MM.1S (cell line): Measurements from ENCODE around the gene SP4.

ENCODE experiments used
- DNase-seq: peaks from one replicate; pipeline ENCODE4 v3.0.0-alpha.2; 2015
- H2AFZ ChIP-seq: fragments of 300-600 bp; sonication (generic); 2 replicates; pipeline ENCODE4 v1.6.0; 2016; ENCODE audit warnings: antibody characterized with exemption, low read length
- H3F3A ChIP-seq: fragments of 300-600 bp; sonication (generic); 2 replicates; pipeline ENCODE4 v1.6.1; 2016; ENCODE audit warnings: mild to moderate bottlenecking, antibody characterized with exemption, low read length, moderate library complexity, mixed read lengths; ENCODE audit not compliant: insufficient read depth
- H3K27ac ChIP-seq: fragments of 300-600 bp; sonication (generic); 2 replicates; pipeline ENCODE4 v1.5.1; 2016; ENCODE audit warnings: mild to moderate bottlenecking, low read length
- H3K27me3 ChIP-seq: fragments of 300-600 bp; sonication (generic); replicated peaks from 2 replicates; pipeline ENCODE4 v1.6.0; 2016; ENCODE audit warnings: low read length; ENCODE audit not compliant: insufficient read depth
- H3K36me3 ChIP-seq: fragments of 300-600 bp; sonication (generic); replicated peaks from 2 replicates; pipeline ENCODE4 v1.6.1; 2016; ENCODE audit warnings: mild to moderate bottlenecking, low read length, mixed read lengths; ENCODE audit not compliant: insufficient read depth
- H3K4me1 ChIP-seq: fragments of 300-600 bp; sonication (generic); 2 replicates; pipeline ENCODE4 v1.6.1; 2016; ENCODE audit warnings: low read length, mixed read lengths
- H3K4me2 ChIP-seq: fragments of 300-600 bp; sonication (generic); 2 replicates; pipeline ENCODE4 v1.6.0; 2016; ENCODE audit warnings: low read depth, low read length
- H3K4me3 ChIP-seq: fragments of 300-600 bp; sonication (generic); 2 replicates; pipeline ENCODE4 v1.5.1; 2016; ENCODE audit warnings: low read length, mixed read lengths
- H3K79me2 ChIP-seq: fragments of 300-600 bp; sonication (generic); 2 replicates; pipeline ENCODE4 v1.6.1; 2016; ENCODE audit warnings: mixed run types, low read length, mixed read lengths
- H3K9ac ChIP-seq: fragments of 300-600 bp; sonication (generic); 2 replicates; pipeline ENCODE4 v1.6.1; 2016; ENCODE audit warnings: low read length, mixed read lengths
- H3K9me2 ChIP-seq: fragments of 300-600 bp; sonication (generic); replicated peaks from 2 replicates; pipeline ENCODE4 v1.6.1; 2016; ENCODE audit warnings: mild to moderate bottlenecking, low read length, mixed read lengths; ENCODE audit not compliant: insufficient read depth
- H3K9me3 ChIP-seq: fragments of 300-600 bp; sonication (generic); replicated peaks from 2 replicates; pipeline ENCODE4 v1.6.1; 2016; ENCODE audit warnings: mild to moderate bottlenecking, low read length, mixed read lengths; ENCODE audit not compliant: insufficient read depth
- H4K20me1 ChIP-seq: fragments of 300-600 bp; sonication (generic); 2 replicates; pipeline ENCODE4 v1.6.1; 2016; ENCODE audit warnings: mild to moderate bottlenecking, low read length, moderate library complexity, mixed read lengths; ENCODE audit not compliant: insufficient read depth
- EZH2 ChIP-seq: fragments of 300-600 bp; sonication (generic); optimal IDR thresholded peaks from 2 replicates; pipeline ENCODE3; 2017; ENCODE audit warnings: low read depth, mild to moderate bottlenecking, antibody characterized with exemption, low read length, mixed read lengths
- EZH2phosphoT487 ChIP-seq: fragments of 300-600 bp; sonication (generic); IDR thresholded peaks from 2 replicates; pipeline ENCODE4 v1.6.1; 2018; ENCODE audit warnings: antibody characterized with exemption, low read length
- TF ChIP-seq, protein P1 (sequence below): fragments of 300-600 bp; sonication (generic); IDR thresholded peaks from 2 replicates; pipeline ENCODE4 v1.5.1; 2016; ENCODE audit warnings: antibody characterized with exemption, low read length, mixed read lengths

SP4 gene

DNA sequence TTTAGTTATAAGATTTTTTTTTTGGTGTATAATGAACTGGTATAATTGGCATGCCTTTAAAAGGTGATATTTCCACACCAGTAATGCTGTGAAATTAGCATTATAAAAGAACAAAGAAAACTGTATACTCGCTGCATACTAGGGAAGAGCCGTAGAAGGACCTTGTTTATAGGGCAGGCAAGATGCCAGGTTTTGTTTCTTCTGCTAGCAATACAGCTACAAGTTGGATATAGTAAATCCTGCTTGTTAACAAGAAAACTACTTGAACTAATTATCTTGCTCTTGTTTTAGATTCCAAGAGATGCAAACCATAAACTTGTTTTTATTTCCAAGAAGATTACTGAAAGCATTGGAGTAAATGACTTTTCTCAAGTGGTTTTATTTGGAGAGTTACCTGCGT, 116.8 kb downstream of the SP4 start:
- Histone ChIP-seq H2AFZ (no peak overlapping the region), H3K4me3 (no peak overlapping the region), H4K20me1 (no peaks in the 10 kb centered on the region), H3K4me1 (no peaks in the 10 kb centered on the region), H3K9ac (no peak overlapping the region), H3K4me2 (no peak overlapping the region), H3K36me3 (no peaks in the 10 kb centered on the region), H3K27me3 (no peaks in the 10 kb centered on the region), H3F3A (no peaks in the 10 kb centered on the region), H3K27ac (no peak overlapping the region), H3K79me2 (no peaks in the 10 kb centered on the region), H3K9me3 (no peaks in the 10 kb centered on the region), H3K9me2 (no peaks in the 10 kb centered on the region)
- no peak for DNase-seq
- no peak for TF ChIP-seq EZH2phosphoT487
- TF ChIP-seq EZH2: no peak
- TF ChIP-seq, protein P1, sequence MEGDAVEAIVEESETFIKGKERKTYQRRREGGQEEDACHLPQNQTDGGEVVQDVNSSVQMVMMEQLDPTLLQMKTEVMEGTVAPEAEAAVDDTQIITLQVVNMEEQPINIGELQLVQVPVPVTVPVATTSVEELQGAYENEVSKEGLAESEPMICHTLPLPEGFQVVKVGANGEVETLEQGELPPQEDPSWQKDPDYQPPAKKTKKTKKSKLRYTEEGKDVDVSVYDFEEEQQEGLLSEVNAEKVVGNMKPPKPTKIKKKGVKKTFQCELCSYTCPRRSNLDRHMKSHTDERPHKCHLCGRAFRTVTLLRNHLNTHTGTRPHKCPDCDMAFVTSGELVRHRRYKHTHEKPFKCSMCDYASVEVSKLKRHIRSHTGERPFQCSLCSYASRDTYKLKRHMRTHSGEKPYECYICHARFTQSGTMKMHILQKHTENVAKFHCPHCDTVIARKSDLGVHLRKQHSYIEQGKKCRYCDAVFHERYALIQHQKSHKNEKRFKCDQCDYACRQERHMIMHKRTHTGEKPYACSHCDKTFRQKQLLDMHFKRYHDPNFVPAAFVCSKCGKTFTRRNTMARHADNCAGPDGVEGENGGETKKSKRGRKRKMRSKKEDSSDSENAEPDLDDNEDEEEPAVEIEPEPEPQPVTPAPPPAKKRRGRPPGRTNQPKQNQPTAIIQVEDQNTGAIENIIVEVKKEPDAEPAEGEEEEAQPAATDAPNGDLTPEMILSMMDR: no peak

DNA sequence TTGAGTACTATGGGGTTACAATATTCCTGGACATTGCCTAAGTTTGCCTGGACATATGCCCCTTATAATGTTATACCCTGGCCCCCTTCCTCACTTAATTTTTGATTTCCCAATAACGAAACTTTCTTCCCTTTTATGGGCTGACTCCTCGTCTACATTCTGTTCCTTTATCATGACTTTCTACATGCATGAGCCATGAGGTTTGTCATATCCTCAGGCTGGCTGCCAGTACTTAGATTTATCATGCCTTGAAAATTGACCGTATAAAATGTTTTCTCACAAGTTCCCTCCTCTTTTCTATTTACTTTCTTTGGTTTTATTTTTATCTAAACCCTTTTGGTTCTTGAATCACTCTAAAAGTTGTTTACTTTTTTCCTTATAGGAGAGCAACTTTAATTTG, 119.6 kb downstream of the SP4 start:
- H3K9me2 ChIP-seq: no peaks in the 10 kb centered on the region
- TF ChIP-seq EZH2 (no peak), EZH2phosphoT487 (no peak)
- TF ChIP-seq, protein P1: no peak
- H3K4me3 ChIP-seq: no peak overlapping the region
- no peak overlapping the region for H2AFZ ChIP-seq
- H3F3A ChIP-seq: no peaks in the 10 kb centered on the region
- H3K9ac ChIP-seq: no peak overlapping the region
- no peaks in the 10 kb centered on the region for H3K79me2 ChIP-seq
- H3K36me3 ChIP-seq: no peaks in the 10 kb centered on the region
- no peaks in the 10 kb centered on the region for H3K4me1 ChIP-seq
- H3K27me3 ChIP-seq: no peaks in the 10 kb centered on the region
- H4K20me1 ChIP-seq: no peaks in the 10 kb centered on the region
- no peak overlapping the region for H3K4me2 ChIP-seq
- no peaks in the 10 kb centered on the region for H3K9me3 ChIP-seq
- no peak overlapping the region for H3K27ac ChIP-seq
- DNase-seq: no peak

DNA sequence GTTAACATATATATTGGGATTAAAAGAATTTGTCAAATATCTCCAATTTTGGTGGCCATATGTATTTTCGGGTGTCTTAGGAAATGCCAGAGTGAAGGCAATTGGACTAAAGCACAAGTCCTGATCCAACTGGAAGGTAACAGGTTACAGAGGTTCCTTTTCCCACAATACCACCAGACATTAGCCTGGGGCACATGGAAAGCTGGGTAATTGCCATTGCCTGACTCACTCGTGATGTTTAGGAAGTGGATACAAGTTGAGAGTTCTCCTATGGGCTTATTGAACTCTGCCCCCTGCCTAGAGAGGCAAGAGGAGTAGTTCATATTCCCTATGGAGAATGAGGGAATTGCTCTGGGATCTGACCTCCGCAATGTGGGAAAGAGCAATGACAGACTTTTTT, 120.6 kb downstream of the SP4 start:
- H3K9me3 ChIP-seq: no peaks in the 10 kb centered on the region
- no peaks in the 10 kb centered on the region for H3K9me2 ChIP-seq
- no peaks in the 10 kb centered on the region for H3K27me3 ChIP-seq
- no peaks in the 10 kb centered on the region for H3K36me3 ChIP-seq
- TF ChIP-seq, protein P1: no peak
- TF ChIP-seq EZH2phosphoT487 (no peak), EZH2 (no peak)
- H3F3A ChIP-seq: no peaks in the 10 kb centered on the region
- no peak overlapping the region for H2AFZ ChIP-seq
- DNase-seq: no peak
- no peaks in the 10 kb centered on the region for H3K79me2 ChIP-seq
- H3K9ac ChIP-seq: no peak overlapping the region
- H3K4me1 ChIP-seq: no peaks in the 10 kb centered on the region
- H3K4me3 ChIP-seq: no peak overlapping the region
- no peak overlapping the region for H3K27ac ChIP-seq
- no peak overlapping the region for H3K4me2 ChIP-seq
- no peaks in the 10 kb centered on the region for H4K20me1 ChIP-seq
